GM19452 (cell line): ENCODE measurements around the gene ERN2.

Source experiments
- ATAC-seq: cut with Tn5 transposase; IDR thresholded peaks from one replicate; pipeline ENCODE4 v1.9.1; 2021; ENCODE audit not compliant: unreplicated experiment

The ERN2 gene

GRCh38 chr16:23689442-23690187 is 23.4 kb downstream of the ERN2 start:
- no peak for ATAC-seq

- ATAC-seq = no peak
Observed at GRCh38 chr16:23687034-23687808, 25.8 kb downstream of the ERN2 start.

- no peak for ATAC-seq
Observed at GRCh38 chr16:23683487-23683886, 29.5 kb downstream of the ERN2 start.

GRCh38 chr16:23682181-23682580 is 30.8 kb downstream of the ERN2 start:
- ATAC-seq = no peak

- no peak for ATAC-seq
Observed at GRCh38 chr16:23679986-23680336, 33.1 kb downstream of the ERN2 start.

- ATAC-seq = no peak
Observed at GRCh38 chr16:23679274-23679985, 33.6 kb downstream of the ERN2 start.

- ATAC-seq = peak; percentile 92
Observed at GRCh38 chr16:23678430-23679273, 34.4 kb downstream of the ERN2 start, which contains the start of gene PLK1. Gene PLK1, plus strand, starts transcription at chr16:23678889. Its CDS starts 44 bp downstream, at chr16:23678933.

- no peak for ATAC-seq
Observed at GRCh38 chr16:23676924-23677480, 36.0 kb downstream of the ERN2 start.

- ATAC-seq = no peak
Observed at GRCh38 chr16:23673971-23674614, 38.9 kb downstream of the ERN2 start.

GRCh38 chr16:23670137-23670776 is 42.8 kb downstream of the ERN2 start:
- ATAC-seq = peak; percentile 94

GRCh38 chr16:23668873-23669272 is 44.1 kb downstream of the ERN2 start:
- ATAC-seq = no peak

GRCh38 chr16:23668225-23668624 is 44.8 kb downstream of the ERN2 start:
- no peak for ATAC-seq

- ATAC-seq = no peak
Observed at GRCh38 chr16:23667355-23667659, 45.7 kb downstream of the ERN2 start.

GRCh38 chr16:23666571-23667354 is 46.3 kb downstream of the ERN2 start:
- ATAC-seq = no peak

- no peak for ATAC-seq
Observed at GRCh38 chr16:23663918-23664317, 49.1 kb downstream of the ERN2 start.

- ATAC-seq = no peak
Observed at GRCh38 chr16:23651943-23652468, 61.0 kb downstream of the ERN2 start.

GRCh38 chr16:23650674-23651416 is 62.2 kb downstream of the ERN2 start:
- no peak for ATAC-seq

GRCh38 chr16:23642246-23642774 is 70.7 kb downstream of the ERN2 start:
- ATAC-seq = no peak
